B cell (primary cell): Measurements from ENCODE around the gene SH3RF3. TPM values are rescaled to one million over a fixed set of nuclear protein-coding genes. Genes with fewer than 3 reads are reported as not detected.
"Not testable (repeated sequence)": the region's sequence is repeated elsewhere in the genome, so short reads cannot be mapped to it uniquely, and the experiment has no call there.

Source experiments
- ATAC-seq: fragments of 200-7000 bp; cut with Tn5 transposase; one replicate; pipeline ENCODE4 v1.10.0; 2021; ENCODE audit warnings: low read depth, mild to moderate bottlenecking, moderate number of reproducible peaks, moderate library complexity
- CTCF ChIA-PET: fragments of 350-600 bp; sonication (Branson Sonifier 250); formaldehyde crosslinking; loops from one replicate; lab custom pipeline; 2021; ENCODE audit warnings: antibody characterized with exemption, inconsistent platforms; lab: Charles Lee
- POLR2A ChIA-PET: fragments of 350-600 bp; sonication (Branson Sonifier 250); formaldehyde crosslinking; loops from one replicate; lab custom pipeline; 2021; ENCODE audit warnings: antibody characterized with exemption; lab: Charles Lee
- DNase-seq: peaks from one replicate; pipeline ENCODE4 v3.0.0; 2013
- H2AFZ ChIP-seq: 2 replicates; pipeline ENCODE4 v1.6.1; 2012; ENCODE audit warnings: mild to moderate bottlenecking, low read depth, low read length; ENCODE audit not compliant: insufficient read depth, poor library complexity, severe bottlenecking
- H3K27ac ChIP-seq, 2 donors: 1 replicate in 1 of 2; 2 replicates in 1 of 2; pipeline ENCODE4 v1.5.1; 2012 to 2013; ENCODE audit warnings: low read length in 2 of 2, mild to moderate bottlenecking in 2 of 2, moderate library complexity in 1 of 2
- H3K27me3 ChIP-seq, 4 experiments: fragments of 200-600 bp in 1 of 4; sonication (generic) in 1 of 4; replicated peaks in 1 of 4; 1 replicate in 2 of 4; 2 replicates in 2 of 4; pipeline versions ENCODE4 v1.6.1 to v1.7.0; 2013 to 2016; ENCODE audit warnings: low read length in 3 of 4, mild to moderate bottlenecking in 2 of 4, mixed read lengths in 1 of 4, moderate library complexity in 1 of 4; ENCODE audit not compliant: insufficient read depth in 4 of 4, control insufficient read depth in 3 of 4; ENCODE audit errors: control extremely low read depth in 1 of 4
- H3K36me3 ChIP-seq, 2 experiments: replicated peaks in 1 of 2; 1 replicate in 1 of 2; 2 replicates in 1 of 2; pipeline versions ENCODE4 v1.6.1 to v1.7.1; 2013; ENCODE audit warnings: low read length in 1 of 2; ENCODE audit not compliant: insufficient read depth in 2 of 2, control insufficient read depth in 1 of 2; ENCODE audit errors: control extremely low read depth in 1 of 2, extremely low read depth in 1 of 2
- H3K4me1 ChIP-seq, 2 donors: fragments of 200-600 bp in 1 of 2; sonication (generic) in 1 of 2; 1 replicate in 1 of 2; 2 replicates in 1 of 2; pipeline versions ENCODE4 v1.5.1 to v1.6.1; 2013 to 2017; ENCODE audit warnings: low read length in 2 of 2; ENCODE audit not compliant: control insufficient read depth in 2 of 2, insufficient read depth in 2 of 2
- H3K4me2 ChIP-seq: replicated peaks from 2 replicates; pipeline ENCODE3; 2012; ENCODE audit warnings: mild to moderate bottlenecking, low read depth, low read length; ENCODE audit not compliant: poor library complexity, severe bottlenecking
- H3K4me3 ChIP-seq, 5 experiments: fragments of 200-600 bp in 1 of 5; sonication (generic) in 1 of 5; 1 replicate in 3 of 5; 2 replicates in 2 of 5; pipeline versions ENCODE4 v1.5.1 to v1.7.0; 2011 to 2016; ENCODE audit warnings: low read length in 4 of 5, mild to moderate bottlenecking in 4 of 5, low read depth in 2 of 5, control low read depth in 1 of 5, moderate library complexity in 1 of 5; ENCODE audit not compliant: insufficient read depth in 1 of 5; ENCODE audit errors: control extremely low read depth in 1 of 5, extremely low read depth in 1 of 5
- H3K79me2 ChIP-seq: fragments of 200-600 bp; sonication (generic); one replicate; pipeline ENCODE4 v1.6.0; 2016; ENCODE audit warnings: low read length; ENCODE audit not compliant: control insufficient read depth, insufficient read depth
- H3K9ac ChIP-seq: fragments of 200-600 bp; sonication (generic); 2 replicates; pipeline ENCODE4 v1.6.1; 2017; ENCODE audit warnings: mild to moderate bottlenecking, low read length, moderate library complexity
- H3K9me3 ChIP-seq, 3 donors: one replicate each; pipeline versions ENCODE4 v1.6.1 to v1.7.1; 2013; ENCODE audit warnings: low read length in 2 of 3; ENCODE audit not compliant: control insufficient read depth in 2 of 3, insufficient read depth in 1 of 3; ENCODE audit errors: control extremely low read depth in 1 of 3
- H4K20me1 ChIP-seq: 2 replicates; pipeline ENCODE4 v1.6.0; 2012; ENCODE audit warnings: mild to moderate bottlenecking, low read length; ENCODE audit not compliant: insufficient read depth, control insufficient read depth, poor library complexity, severe bottlenecking
- H3K27ac Mint-ChIP-seq: one replicate; pipeline ENCODE4 v1.8.0; 2021; ENCODE audit warnings: mixed read lengths
- H3K27me3 Mint-ChIP-seq: one replicate; pipeline ENCODE4 v1.8.0; 2021; ENCODE audit warnings: mixed read lengths
- H3K4me1 Mint-ChIP-seq: one replicate; pipeline ENCODE4 v1.8.0; 2021; ENCODE audit warnings: mixed read lengths
- H3K4me3 Mint-ChIP-seq: one replicate; pipeline ENCODE4 v1.8.0; 2021; ENCODE audit warnings: mixed read lengths
- H3K9me3 Mint-ChIP-seq: one replicate; pipeline ENCODE4 v1.8.0; 2022; ENCODE audit warnings: mixed read lengths; ENCODE audit not compliant: insufficient read depth
- EZH2 ChIP-seq: IDR thresholded peaks from 2 replicates; pipeline ENCODE4 v1.6.1; 2012; ENCODE audit warnings: borderline replicate concordance, low read depth, mild to moderate bottlenecking, moderate library complexity, low read length; ENCODE audit not compliant: insufficient read depth, poor library complexity, severe bottlenecking
- WGBS: methylation state at CpG from one replicate; pipeline ENCODE4 v1.1.5; 2013; ENCODE audit warnings: missing lambda C conversion rate; ENCODE audit not compliant: insufficient coverage; 5-methylcytosine and 5-hydroxymethylcytosine counted together
- intact Hi-C: fragments of 100-400 bp; cut with micrococcal nuclease; formaldehyde crosslinking; loops from one replicate; pipeline ENCODE4 v1.10.0; 2022
- polyA plus RNA-seq: library from polyadenylated mRNA; depleted of rRNA; stranded (reverse); fragments of >200 nt; gene quantifications from 2 replicates; pipeline ENCODE4 v1.2.3, GENCODE V29; 2012
- total RNA-seq, 2 donors: library from RNA; stranded (reverse); fragments of 120-200 nt in 1 of 2; gene quantifications; 1 replicate in 1 of 2; 2 replicates in 1 of 2; pipeline versions ENCODE4 v1.2.3 to v1.2.4, GENCODE V29; 2013 to 2022
- TF ChIP-seq, protein P1 (sequence below): fragments of 200-600 bp; IDR thresholded peaks from one replicate; pipeline ENCODE4 v1.8.0; 2022; ENCODE audit warnings: antibody characterized with exemption, mild to moderate bottlenecking

SH3RF3 gene
- total and polyA plus RNA-seq, 2 donors (not counting 1 experiment from before 2014, with no cell fraction given): 0.07 to 1.2 TPM

DNA sequence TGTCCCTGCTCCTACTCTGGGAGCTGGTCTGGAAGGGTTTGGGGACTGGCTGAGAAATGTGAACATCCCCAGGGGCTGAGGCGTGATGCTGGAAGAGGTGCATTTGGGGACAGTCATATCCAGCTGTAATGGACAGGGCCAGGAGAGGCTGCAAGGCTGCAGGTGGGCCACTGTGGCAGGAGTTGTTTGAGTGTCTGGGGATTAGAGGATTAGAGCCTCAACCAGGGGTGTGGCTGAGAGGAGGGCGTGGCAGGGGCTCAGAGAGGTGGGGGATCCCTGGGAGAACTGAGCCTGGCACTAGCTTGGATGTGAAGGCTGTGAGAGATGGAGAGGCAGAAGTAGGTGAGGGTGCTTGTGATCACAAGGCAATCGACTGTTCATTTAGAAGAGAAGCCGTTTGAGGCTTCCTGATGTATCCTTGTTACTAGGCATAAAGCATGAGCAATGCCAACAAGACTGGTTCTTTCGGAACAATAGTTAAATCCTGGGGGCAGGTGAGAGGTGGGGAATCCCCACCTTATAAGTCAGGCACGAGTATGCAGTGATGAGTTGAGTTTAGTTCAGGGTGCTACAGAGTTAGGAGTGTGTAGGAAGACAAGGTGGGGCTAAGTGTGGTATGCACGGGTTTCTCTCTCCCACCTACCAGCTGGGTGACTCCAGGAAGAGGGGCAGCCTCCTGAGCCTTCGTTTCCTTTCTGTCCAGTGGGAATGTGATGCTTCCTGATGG lies 31.9 kb downstream of the SH3RF3 start:
- H3K9ac ChIP-seq: no peak overlapping the region
- Mint-ChIP-seq H3K27ac (no peak overlapping the region), H3K27me3 (peaks cover 11% of the 10 kb centered on the region), H3K4me3 (no peak overlapping the region), H3K9me3 (no peaks in the 10 kb centered on the region), H3K4me1 (peaks cover 8% of the 10 kb centered on the region)
- H4K20me1 ChIP-seq: no peaks in the 10 kb centered on the region
- ChIA-PET CTCF (no interaction called here), POLR2A (no interaction called here)
- no peak overlapping the region for H3K4me2 ChIP-seq
- H3K4me3 ChIP-seq: no peak overlapping the region
- H3K36me3 ChIP-seq: no peaks in the 10 kb centered on the region
- peaks cover 5 to 6% of the 10 kb centered on the region in 2 donors for H3K4me1 ChIP-seq
- H3K27me3 ChIP-seq: peaks cover 0 to 4% (median 0%) of the 10 kb centered on the region in 4 experiments
- ATAC-seq: no peak
- H2AFZ ChIP-seq: no peak overlapping the region
- no peak overlapping the region for H3K27ac ChIP-seq
- TF ChIP-seq, protein P1, sequence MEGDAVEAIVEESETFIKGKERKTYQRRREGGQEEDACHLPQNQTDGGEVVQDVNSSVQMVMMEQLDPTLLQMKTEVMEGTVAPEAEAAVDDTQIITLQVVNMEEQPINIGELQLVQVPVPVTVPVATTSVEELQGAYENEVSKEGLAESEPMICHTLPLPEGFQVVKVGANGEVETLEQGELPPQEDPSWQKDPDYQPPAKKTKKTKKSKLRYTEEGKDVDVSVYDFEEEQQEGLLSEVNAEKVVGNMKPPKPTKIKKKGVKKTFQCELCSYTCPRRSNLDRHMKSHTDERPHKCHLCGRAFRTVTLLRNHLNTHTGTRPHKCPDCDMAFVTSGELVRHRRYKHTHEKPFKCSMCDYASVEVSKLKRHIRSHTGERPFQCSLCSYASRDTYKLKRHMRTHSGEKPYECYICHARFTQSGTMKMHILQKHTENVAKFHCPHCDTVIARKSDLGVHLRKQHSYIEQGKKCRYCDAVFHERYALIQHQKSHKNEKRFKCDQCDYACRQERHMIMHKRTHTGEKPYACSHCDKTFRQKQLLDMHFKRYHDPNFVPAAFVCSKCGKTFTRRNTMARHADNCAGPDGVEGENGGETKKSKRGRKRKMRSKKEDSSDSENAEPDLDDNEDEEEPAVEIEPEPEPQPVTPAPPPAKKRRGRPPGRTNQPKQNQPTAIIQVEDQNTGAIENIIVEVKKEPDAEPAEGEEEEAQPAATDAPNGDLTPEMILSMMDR: no peak
- TF ChIP-seq EZH2: no peak
- no peaks in the 10 kb centered on the region for H3K79me2 ChIP-seq
- intact Hi-C loops: no loop called here
- peaks cover 0 to 5% (median 0%) of the 10 kb centered on the region in 3 donors for H3K9me3 ChIP-seq
- WGBS: 84% methylated on average over 7 of the region's 8 CpGs
- no peak for DNase-seq

DNA sequence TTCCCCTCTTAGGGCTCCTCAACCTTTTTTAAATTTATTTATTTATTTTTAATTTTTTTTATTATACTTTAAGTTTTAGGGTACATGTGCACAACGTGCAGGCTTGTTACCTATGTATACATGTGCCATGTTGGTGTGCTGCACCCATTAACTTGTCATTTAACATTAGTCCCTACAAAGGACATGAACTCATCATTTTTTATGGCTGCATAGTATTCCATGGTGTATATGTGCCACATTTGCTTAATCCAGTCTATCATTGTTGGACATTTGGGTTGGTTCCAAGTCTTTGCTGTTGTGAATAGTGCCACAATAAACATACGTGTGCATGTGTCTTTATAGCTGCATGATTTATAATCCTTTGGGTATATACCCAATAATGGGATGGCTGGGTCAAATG lies 33.4 kb downstream of the SH3RF3 start:
- H3K4me1 ChIP-seq, H3K79me2 ChIP-seq, CTCF ChIA-PET, H2AFZ ChIP-seq, intact Hi-C loops, H3K4me2 ChIP-seq, POLR2A ChIA-PET, H3K27ac Mint-ChIP-seq, DNase-seq, ATAC-seq, H3K4me1 Mint-ChIP-seq, H3K9me3 Mint-ChIP-seq, H3K36me3 ChIP-seq, H4K20me1 ChIP-seq, H3K27me3 ChIP-seq, H3K9ac ChIP-seq, H3K4me3 Mint-ChIP-seq, H3K4me3 ChIP-seq, H3K9me3 ChIP-seq, H3K27ac ChIP-seq: not testable (repeated sequence)
- peaks cover 11% of the 10 kb centered on the region for H3K27me3 Mint-ChIP-seq
- WGBS: no CpG with 5 or more reads among the region's 2 CpGs
